DND-41 (cell line): ENCODE data around the gene SH3RF3.

Experiments
- EZH2 ChIP-seq: IDR thresholded peaks from 3 replicates; pipeline ENCODE4 v1.6.1; 2012; ENCODE audit warnings: borderline replicate concordance, low read depth, mild to moderate bottlenecking, moderate library complexity, low read length, inconsistent platforms; ENCODE audit not compliant: severe bottlenecking
- TF ChIP-seq, protein P1 (sequence below): IDR thresholded peaks from 2 replicates; pipeline ENCODE4 v1.5.1; 2012; ENCODE audit warnings: borderline replicate concordance, low read length, moderate library complexity, mild to moderate bottlenecking; ENCODE audit not compliant: poor library complexity, severe bottlenecking; ENCODE audit errors: extremely low read depth

DNA sequence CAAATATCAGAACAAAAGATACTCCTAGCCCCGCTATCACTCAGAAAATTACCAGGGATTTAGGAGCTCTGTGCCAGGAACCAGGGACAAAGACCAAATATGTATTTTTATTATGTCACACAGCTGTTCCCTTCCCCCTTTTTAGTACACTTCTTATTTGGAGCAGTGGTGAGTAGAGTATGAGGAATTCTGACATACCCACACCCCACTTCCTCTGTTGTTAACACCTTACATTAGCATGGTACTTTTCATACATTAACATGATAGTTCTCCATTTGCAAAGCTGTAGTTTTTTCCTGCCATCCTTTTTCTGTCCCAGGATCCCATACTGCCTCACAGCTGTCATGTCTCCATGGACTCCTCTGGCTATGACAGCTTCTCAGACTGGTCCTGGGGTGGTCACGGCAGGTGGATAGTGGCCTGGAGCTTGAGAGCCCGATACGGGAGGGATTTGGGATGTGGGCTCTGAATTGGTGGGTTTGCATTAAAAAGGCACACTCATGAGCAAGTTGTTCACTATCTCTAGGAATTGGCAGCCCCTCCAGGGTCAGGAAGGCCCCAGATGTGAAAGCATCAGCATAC is 100.2 kb downstream of the SH3RF3 start:
- TF ChIP-seq, protein P1, sequence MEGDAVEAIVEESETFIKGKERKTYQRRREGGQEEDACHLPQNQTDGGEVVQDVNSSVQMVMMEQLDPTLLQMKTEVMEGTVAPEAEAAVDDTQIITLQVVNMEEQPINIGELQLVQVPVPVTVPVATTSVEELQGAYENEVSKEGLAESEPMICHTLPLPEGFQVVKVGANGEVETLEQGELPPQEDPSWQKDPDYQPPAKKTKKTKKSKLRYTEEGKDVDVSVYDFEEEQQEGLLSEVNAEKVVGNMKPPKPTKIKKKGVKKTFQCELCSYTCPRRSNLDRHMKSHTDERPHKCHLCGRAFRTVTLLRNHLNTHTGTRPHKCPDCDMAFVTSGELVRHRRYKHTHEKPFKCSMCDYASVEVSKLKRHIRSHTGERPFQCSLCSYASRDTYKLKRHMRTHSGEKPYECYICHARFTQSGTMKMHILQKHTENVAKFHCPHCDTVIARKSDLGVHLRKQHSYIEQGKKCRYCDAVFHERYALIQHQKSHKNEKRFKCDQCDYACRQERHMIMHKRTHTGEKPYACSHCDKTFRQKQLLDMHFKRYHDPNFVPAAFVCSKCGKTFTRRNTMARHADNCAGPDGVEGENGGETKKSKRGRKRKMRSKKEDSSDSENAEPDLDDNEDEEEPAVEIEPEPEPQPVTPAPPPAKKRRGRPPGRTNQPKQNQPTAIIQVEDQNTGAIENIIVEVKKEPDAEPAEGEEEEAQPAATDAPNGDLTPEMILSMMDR, result no peak
- TF ChIP-seq EZH2, result no peak
